Effector memory CD8-positive, alpha-beta T cell (primary cell): ENCODE data around the gene PHEX.

Source experiments
- ATAC-seq: fragments of 150-1000 bp; cut with Tn5 transposase; replicated peaks from 2 replicates; pipeline ENCODE4 v1.10.0; 2021; ENCODE audit warnings: mild to moderate bottlenecking, moderate library complexity
- DNase-seq, 3 experiments: peaks; one replicate each; pipeline ENCODE4 v3.0.0; 2021
- H3K27ac Mint-ChIP-seq, 2 donors: one replicate each; pipeline ENCODE4 v1.8.0; 2022; ENCODE audit warnings: mild to moderate bottlenecking in 2 of 2, mixed read lengths in 2 of 2, moderate library complexity in 2 of 2
- H3K27me3 Mint-ChIP-seq, 2 donors: one replicate each; pipeline ENCODE4 v1.8.0; 2022; ENCODE audit warnings: mixed read lengths in 2 of 2
- H3K36me3 Mint-ChIP-seq: one replicate; pipeline ENCODE4 v1.8.0; 2022; ENCODE audit warnings: mild to moderate bottlenecking, moderate library complexity, mixed read lengths; ENCODE audit not compliant: insufficient read depth
- H3K4me1 Mint-ChIP-seq, 2 donors: one replicate each; pipeline ENCODE4 v1.8.0; 2022; ENCODE audit warnings: low read depth in 2 of 2, mixed read lengths in 2 of 2
- H3K4me3 Mint-ChIP-seq, 2 donors: one replicate each; pipeline ENCODE4 v1.8.0; 2022; ENCODE audit warnings: mild to moderate bottlenecking in 2 of 2, mixed read lengths in 2 of 2, moderate library complexity in 2 of 2
- H3K9me3 Mint-ChIP-seq, 2 donors: one replicate each; pipeline ENCODE4 v1.8.0; 2022; ENCODE audit warnings: mixed read lengths in 2 of 2

Gene PHEX

DNA sequence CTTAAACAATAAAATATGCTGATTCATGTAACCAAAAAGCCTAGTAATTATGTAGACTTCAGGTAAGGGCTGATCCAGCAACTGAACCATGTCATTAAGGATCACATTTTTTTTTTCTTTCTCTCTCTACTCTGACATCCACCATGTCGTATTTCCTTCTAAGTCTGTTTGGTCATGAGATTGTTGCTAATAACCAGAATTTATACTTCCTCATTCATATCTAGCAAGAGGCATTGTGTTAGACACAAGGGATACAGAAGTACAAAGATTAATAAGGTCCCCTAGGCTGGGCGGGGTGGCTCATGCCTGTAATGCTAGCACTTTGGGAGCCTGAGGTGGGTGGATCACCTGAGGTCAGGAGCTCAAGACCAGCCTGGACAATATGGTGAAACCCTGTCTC, 24.1 kb downstream of the PHEX start:
- Mint-ChIP-seq H3K4me1 (peaks cover 0 to 4% of the 10 kb centered on the region in 2 donors), H3K27ac (no peak overlapping the region), H3K4me3 (no peak overlapping the region), H3K36me3 (no peaks in the 10 kb centered on the region), H3K27me3 (no peaks in the 10 kb centered on the region), H3K9me3 (no peaks in the 10 kb centered on the region)
- DNase-seq (no peak), ATAC-seq (no peak)

DNA sequence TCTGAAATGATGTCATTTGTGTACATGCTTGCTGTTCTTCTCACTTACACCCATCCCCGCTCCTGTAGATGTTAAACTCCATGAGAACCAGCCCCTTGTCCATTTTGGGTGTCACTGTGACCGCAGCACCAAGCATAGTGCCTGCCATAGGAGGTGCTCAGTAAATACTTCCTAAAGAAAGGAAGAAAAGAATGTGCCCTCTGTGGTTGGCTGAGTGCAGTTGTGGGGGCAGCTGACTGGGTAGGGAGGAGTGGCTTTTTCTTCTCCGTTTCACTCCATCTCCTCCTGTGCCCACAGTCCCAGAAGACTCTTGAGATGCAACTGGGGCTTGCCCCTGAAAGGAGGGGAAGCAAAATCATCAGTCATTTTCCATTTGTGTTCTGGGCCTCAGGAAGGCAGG, 25.5 kb downstream of the PHEX start:
- no peaks in the 10 kb centered on the region for H3K36me3 Mint-ChIP-seq
- ATAC-seq, result no peak
- H3K4me3 Mint-ChIP-seq, result no peak overlapping the region
- no peak for DNase-seq
- no peak overlapping the region for H3K27ac Mint-ChIP-seq
- H3K4me1 Mint-ChIP-seq, result peaks cover 0 to 4% of the 10 kb centered on the region in 2 donors
- H3K9me3 Mint-ChIP-seq, result no peaks in the 10 kb centered on the region
- H3K27me3 Mint-ChIP-seq, result no peaks in the 10 kb centered on the region

DNA sequence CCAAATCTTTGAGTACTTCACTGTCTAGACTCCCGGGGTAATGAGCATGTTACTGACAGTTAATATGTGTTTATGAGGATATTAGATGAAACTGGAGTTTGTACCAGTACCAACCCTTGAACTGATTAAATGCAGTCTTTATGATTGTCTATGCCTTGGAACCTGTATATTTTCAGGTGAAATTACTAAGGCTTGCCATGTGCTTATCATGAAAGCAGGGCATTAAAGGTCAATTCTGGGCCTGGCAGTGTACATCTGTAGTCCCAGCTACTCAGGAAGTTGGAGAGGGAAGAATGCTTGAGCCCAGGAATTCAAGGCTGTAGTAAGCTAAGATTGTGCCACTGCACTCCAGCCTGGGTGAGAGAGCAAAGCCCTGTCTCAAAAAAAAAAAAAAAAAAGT, 27.6 kb downstream of the PHEX start:
- peak overlapping the region in 1 of 2 donors; percentile 30 for H3K27ac Mint-ChIP-seq
- H3K4me3 Mint-ChIP-seq, result no peak overlapping the region

DNA sequence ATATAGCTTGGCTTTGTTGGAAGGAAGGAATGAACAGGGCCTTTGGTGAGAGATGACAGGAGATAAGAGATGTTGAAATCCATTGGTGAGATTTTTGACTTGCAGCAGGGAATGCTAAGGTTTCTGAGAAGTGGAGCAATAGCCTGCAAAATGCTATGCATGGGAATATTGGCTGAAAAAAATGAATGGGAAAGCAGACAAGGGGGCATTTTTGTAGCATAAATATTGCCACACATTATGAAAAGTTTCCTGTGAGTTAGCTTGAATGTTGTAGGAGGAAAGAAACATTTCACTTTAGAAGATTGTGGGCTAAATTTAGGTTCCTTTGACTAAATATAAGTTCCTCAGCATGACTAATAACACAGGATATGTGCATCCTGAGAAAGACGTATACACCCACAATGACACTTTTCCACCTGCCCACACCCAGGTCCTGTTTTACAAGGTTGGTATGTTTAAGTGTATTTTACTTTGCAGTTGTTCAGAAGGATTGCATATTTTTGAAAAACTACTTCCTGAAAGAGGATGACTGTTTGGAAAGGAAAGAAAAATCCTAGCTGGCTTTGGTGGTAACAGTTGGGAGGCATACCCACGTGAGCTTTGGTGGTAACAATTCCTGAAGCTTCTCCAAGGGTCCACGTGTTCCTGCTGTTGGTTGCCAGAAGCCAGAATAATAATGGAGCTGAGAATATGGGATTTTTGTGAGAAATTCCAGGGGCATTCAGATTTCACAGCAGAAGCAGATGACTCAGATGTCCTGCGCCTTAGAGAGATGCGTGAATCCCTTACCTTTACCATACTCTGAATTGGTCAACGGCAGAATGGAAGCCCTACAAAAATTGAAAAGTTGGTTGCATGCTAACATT, 28.5 kb downstream of the PHEX start:
- H3K27me3 Mint-ChIP-seq, result no peaks in the 10 kb centered on the region
- no peak overlapping the region for H3K27ac Mint-ChIP-seq
- peaks cover 0 to 6% of the 10 kb centered on the region in 2 donors for H3K4me1 Mint-ChIP-seq
- DNase-seq, result no peak
- no peaks in the 10 kb centered on the region for H3K9me3 Mint-ChIP-seq
- no peak overlapping the region for H3K4me3 Mint-ChIP-seq
- H3K36me3 Mint-ChIP-seq, result no peaks in the 10 kb centered on the region
- no peak for ATAC-seq

More for the DNA sequence above, 27.6 kb downstream of the PHEX start:
- H3K4me1 Mint-ChIP-seq, result peaks cover 0 to 6% of the 10 kb centered on the region in 2 donors
- no peaks in the 10 kb centered on the region for H3K36me3 Mint-ChIP-seq
- no peak for ATAC-seq
- DNase-seq, result no peak
- no peaks in the 10 kb centered on the region for H3K9me3 Mint-ChIP-seq
- no peaks in the 10 kb centered on the region for H3K27me3 Mint-ChIP-seq

DNA sequence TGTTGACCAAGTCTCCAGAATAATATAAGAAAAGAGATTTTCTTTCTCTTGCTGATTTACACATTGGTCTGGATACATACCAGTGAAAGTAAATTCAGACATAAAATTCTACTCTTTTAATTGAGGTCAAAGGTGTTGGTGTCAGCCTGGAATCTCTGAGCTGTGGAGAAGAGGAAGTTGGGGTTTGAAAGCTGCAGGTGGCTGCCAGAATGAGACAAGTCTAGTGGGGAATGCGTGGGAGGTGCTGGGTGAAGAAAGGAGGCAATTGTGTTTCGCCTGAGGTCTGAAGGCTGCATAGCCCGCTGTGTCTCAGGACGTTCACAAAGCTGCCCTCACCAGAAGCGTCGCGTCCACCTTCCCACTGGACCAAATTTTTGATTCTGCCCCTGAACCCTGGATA, 31.2 kb downstream of the PHEX start:
- no peak for ATAC-seq
- DNase-seq, result no peak
- Mint-ChIP-seq H3K9me3 (no peaks in the 10 kb centered on the region), H3K36me3 (no peaks in the 10 kb centered on the region), H3K27ac (peak overlapping the region in 1 of 2 donors; percentile 68), H3K4me3 (no peak overlapping the region), H3K27me3 (no peaks in the 10 kb centered on the region), H3K4me1 (peaks cover 0 to 6% of the 10 kb centered on the region in 2 donors)

DNA sequence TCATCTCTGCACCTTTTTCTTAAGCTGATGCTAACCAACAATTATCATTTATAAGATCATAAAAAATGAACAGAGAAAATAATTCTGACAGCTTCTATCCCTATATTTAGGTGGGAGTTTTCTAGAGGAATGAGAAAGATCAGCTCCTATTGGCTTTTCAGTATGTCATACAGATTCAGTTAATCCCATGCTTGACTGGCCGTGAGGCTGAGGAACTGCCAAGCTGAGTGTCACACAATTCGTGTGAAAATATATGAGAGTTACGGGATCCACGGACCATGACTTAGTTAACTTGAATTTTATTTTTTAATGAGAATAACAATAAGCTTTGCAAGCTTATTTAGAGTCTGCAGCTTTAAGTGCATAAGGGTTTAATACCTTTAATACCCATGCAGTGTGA, 37.5 kb downstream of the PHEX start:
- Mint-ChIP-seq H3K27me3 (no peaks in the 10 kb centered on the region), H3K4me1 (no peaks in the 10 kb centered on the region), H3K4me3 (no peak overlapping the region), H3K27ac (no peak overlapping the region), H3K36me3 (no peaks in the 10 kb centered on the region), H3K9me3 (no peaks in the 10 kb centered on the region)
- no peak for ATAC-seq
- no peak for DNase-seq

DNA sequence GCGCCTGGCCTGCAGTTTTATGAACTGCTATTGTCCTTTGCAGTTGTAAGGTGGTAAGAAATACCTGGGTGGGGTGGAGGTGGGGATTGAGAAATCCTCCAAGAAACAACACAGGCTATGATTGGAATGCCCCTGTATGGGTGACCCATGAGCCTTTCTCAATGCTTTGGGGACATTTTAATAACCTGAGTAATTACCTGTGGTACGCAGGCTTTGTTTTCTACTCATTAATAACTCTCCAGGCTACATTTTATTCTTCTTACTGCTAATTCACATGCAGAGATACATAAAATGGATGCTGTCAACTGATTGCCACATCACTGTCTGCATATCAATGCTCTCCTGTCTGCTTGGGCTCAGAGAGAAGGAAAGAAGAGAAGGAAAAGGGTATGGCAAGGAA, 41.8 kb downstream of the PHEX start:
- no peaks in the 10 kb centered on the region for H3K27me3 Mint-ChIP-seq
- ATAC-seq (no peak), DNase-seq (no peak)
- no peak overlapping the region for H3K27ac Mint-ChIP-seq
- no peak overlapping the region for H3K4me3 Mint-ChIP-seq
- no peaks in the 10 kb centered on the region for H3K9me3 Mint-ChIP-seq
- H3K4me1 Mint-ChIP-seq, result no peaks in the 10 kb centered on the region
- H3K36me3 Mint-ChIP-seq, result no peaks in the 10 kb centered on the region

DNA sequence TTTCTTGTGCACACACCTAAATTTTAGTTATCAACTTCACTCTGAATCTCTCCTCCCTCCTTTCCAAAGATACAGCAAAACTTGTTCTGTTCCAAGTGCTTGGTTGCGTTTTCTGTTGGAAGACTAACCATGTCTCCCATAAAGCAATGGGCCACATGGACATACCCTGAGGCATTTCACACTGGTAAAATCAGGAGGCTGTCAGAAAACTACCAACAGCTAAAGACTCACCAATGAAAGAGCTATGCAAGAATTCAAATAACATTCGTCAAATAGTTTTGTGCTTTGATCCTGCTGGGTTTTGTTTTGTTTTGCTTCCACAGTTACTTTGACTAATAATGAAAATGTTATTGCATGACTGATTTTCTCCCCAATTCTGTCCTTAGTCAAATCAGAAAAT, 46.0 kb downstream of the PHEX start:
- H3K27me3 Mint-ChIP-seq, result no peaks in the 10 kb centered on the region
- ATAC-seq, result no peak
- H3K36me3 Mint-ChIP-seq, result no peaks in the 10 kb centered on the region
- no peaks in the 10 kb centered on the region for H3K4me1 Mint-ChIP-seq
- H3K4me3 Mint-ChIP-seq, result no peak overlapping the region
- no peaks in the 10 kb centered on the region for H3K9me3 Mint-ChIP-seq
- no peak for DNase-seq
- H3K27ac Mint-ChIP-seq, result no peak overlapping the region

DNA sequence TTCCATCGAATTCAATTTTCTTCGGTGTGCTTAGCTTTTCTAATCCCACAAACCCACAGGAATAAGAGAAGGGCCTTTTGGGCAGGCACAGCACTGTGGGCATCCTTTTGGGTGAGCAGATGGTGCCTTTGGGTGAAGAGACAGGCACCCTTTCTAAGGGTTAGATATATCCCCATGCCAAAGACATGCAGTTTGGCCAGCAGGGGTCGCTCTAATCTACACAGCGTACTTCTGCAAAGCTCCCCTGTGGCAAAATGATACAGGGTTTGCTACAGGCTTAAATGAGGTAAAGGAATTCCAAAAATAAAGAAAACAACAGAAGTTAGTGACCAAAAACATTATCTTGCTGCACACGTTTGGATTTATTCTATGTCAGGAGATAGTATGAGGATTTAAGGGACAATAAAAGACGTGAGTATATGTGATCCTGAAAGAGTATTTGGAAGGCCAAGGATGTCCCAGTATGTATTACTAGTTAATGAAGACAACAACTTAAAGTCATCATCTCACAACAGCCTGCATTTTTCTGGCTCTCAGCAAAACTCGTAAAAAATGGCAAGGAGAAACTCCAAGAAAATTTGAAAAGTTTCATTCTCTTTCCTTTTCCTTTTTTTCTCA, 49.5 kb downstream of the PHEX start:
- no peak overlapping the region for H3K27ac Mint-ChIP-seq
- H3K4me1 Mint-ChIP-seq, result no peaks in the 10 kb centered on the region
- H3K36me3 Mint-ChIP-seq, result no peaks in the 10 kb centered on the region
- ATAC-seq (no peak), DNase-seq (peak; percentile 2 to 25 (median 5))
- no peak overlapping the region for H3K4me3 Mint-ChIP-seq
- H3K9me3 Mint-ChIP-seq, result no peaks in the 10 kb centered on the region
- H3K27me3 Mint-ChIP-seq, result no peaks in the 10 kb centered on the region

DNA sequence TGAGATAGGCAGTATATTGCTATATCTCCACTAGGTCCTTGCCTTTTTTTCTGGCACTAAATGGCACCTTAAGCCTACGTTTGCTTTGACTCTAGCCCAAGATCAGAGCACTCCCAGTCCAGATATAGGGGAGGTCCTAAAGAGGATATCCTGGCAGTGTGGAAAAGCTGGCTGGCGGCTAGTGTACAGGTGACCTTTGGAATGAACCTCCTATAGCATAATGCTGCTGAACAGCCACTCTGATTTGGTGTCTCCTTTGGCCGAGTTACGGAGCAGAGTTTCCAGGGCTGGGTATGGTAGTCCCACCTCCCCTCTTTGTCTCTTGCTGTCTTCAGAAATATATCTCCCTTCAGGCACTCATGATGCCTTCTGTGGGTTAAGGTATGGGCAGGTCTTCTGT, 53.9 kb downstream of the PHEX start:
- ATAC-seq, result no peak
- DNase-seq, result no peak
- H3K9me3 Mint-ChIP-seq, result no peaks in the 10 kb centered on the region
- no peak overlapping the region for H3K4me3 Mint-ChIP-seq
- no peaks in the 10 kb centered on the region for H3K4me1 Mint-ChIP-seq
- H3K27ac Mint-ChIP-seq, result no peak overlapping the region
- no peaks in the 10 kb centered on the region for H3K27me3 Mint-ChIP-seq
- no peaks in the 10 kb centered on the region for H3K36me3 Mint-ChIP-seq

DNA sequence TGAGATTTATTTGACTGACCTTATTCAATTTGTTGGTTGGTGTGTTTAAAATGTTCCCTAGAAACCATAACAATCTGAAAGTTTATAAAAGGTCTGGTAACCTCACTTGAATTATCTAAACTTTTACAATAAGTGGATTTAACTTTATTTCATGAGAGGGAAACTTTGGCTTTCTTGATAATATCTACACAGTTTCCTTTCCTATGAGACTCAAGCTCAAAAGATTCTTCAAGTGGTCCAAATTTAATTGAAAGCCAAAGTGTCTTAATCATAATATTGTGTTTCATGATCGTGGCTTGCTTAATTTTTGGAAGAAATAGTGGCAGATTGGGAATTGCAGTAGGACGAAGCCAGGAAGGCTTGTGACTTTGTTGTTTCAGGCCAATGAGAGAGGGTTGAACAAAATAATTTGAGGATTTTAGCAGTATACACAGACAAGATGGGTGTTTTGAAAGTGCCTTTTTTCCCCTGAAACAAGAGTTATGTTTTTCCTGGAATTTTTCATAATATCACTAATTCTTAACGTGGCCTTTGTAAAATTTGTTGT, 55.0 kb downstream of the PHEX start:
- no peak overlapping the region for H3K4me3 Mint-ChIP-seq
- DNase-seq (no peak), ATAC-seq (no peak)
- H3K9me3 Mint-ChIP-seq, result no peaks in the 10 kb centered on the region
- H3K4me1 Mint-ChIP-seq, result no peaks in the 10 kb centered on the region
- no peaks in the 10 kb centered on the region for H3K27me3 Mint-ChIP-seq
- H3K36me3 Mint-ChIP-seq, result no peaks in the 10 kb centered on the region
- H3K27ac Mint-ChIP-seq, result no peak overlapping the region

DNA sequence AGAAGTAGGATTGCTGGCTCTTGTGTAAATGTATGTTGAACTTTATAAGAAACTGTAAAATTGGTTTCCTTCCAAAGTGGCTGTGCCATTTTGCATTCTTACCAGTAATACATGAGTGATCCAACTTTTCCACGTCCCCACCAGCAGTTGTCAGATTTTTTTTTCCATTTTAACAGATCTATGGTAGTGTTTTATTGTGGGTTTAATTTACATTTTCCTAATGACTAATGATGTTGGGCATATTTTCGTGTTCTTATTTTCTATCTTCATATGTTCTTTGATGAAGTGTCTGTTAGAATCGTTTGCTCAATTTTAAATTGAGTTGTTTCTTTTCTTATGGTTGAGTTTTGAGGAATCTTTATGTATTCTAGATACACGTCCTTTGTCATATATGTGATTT, 56.2 kb downstream of the PHEX start:
- no peaks in the 10 kb centered on the region for H3K4me1 Mint-ChIP-seq
- no peaks in the 10 kb centered on the region for H3K9me3 Mint-ChIP-seq
- no peak for ATAC-seq
- DNase-seq, result no peak
- H3K27ac Mint-ChIP-seq, result no peak overlapping the region
- no peaks in the 10 kb centered on the region for H3K27me3 Mint-ChIP-seq
- H3K36me3 Mint-ChIP-seq, result no peaks in the 10 kb centered on the region
- no peak overlapping the region for H3K4me3 Mint-ChIP-seq

DNA sequence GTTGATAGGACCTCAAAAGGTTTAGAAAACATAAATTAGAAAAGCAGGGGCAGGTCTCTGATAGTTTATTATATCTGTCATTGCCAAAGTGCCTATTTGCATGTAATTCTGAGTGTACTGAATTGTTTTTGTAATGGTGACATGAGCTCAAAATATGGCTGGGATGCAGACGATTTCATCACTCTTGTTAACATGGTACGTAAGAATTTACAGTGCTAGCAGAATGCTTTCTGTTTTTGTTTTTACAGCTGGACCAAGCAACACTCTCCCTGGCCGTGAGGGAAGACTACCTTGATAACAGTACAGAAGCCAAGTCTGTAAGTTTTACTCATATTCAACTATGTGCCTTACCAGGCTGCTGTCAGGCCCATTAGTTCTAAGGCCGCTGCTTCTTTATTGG, 58.1 kb downstream of the PHEX start:
- Mint-ChIP-seq H3K27ac (no peak overlapping the region), H3K36me3 (no peaks in the 10 kb centered on the region)
- no peak for ATAC-seq

DNA sequence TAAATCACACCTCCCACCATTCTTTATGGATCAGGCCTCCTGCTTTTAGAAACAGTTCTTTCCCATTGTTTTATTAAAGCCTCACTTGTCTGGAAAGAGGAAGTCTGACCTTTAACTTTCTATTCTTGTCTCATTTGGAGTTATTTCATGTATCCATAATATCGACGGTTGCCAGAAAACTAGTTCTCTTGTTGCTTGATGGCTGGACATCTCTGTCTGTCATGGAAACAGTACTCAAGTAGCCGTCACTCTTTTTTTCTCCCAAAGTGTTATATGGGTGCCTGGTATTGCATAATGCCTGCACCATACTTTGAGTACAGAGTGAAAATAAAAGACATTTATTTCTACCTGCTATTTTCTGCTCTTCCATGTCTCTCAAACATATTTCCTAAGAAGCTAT, 61.4 kb downstream of the PHEX start:
- H3K4me1 Mint-ChIP-seq, result no peaks in the 10 kb centered on the region
- H3K27ac Mint-ChIP-seq, result no peak overlapping the region
- ATAC-seq (no peak), DNase-seq (no peak)
- no peaks in the 10 kb centered on the region for H3K27me3 Mint-ChIP-seq
- no peak overlapping the region for H3K4me3 Mint-ChIP-seq
- H3K9me3 Mint-ChIP-seq, result no peaks in the 10 kb centered on the region
- no peaks in the 10 kb centered on the region for H3K36me3 Mint-ChIP-seq

More for the DNA sequence above, 58.1 kb downstream of the PHEX start:
- Mint-ChIP-seq H3K4me3 (no peak overlapping the region), H3K27me3 (no peaks in the 10 kb centered on the region), H3K9me3 (no peaks in the 10 kb centered on the region), H3K4me1 (no peaks in the 10 kb centered on the region)
- DNase-seq, result no peak
